ENCODE data around the gene STX18.
"Not testable (repeated sequence)": the region's sequence is repeated elsewhere in the genome, so short reads cannot be mapped to it uniquely, and the experiment has no call there.

STX18 gene

DNA sequence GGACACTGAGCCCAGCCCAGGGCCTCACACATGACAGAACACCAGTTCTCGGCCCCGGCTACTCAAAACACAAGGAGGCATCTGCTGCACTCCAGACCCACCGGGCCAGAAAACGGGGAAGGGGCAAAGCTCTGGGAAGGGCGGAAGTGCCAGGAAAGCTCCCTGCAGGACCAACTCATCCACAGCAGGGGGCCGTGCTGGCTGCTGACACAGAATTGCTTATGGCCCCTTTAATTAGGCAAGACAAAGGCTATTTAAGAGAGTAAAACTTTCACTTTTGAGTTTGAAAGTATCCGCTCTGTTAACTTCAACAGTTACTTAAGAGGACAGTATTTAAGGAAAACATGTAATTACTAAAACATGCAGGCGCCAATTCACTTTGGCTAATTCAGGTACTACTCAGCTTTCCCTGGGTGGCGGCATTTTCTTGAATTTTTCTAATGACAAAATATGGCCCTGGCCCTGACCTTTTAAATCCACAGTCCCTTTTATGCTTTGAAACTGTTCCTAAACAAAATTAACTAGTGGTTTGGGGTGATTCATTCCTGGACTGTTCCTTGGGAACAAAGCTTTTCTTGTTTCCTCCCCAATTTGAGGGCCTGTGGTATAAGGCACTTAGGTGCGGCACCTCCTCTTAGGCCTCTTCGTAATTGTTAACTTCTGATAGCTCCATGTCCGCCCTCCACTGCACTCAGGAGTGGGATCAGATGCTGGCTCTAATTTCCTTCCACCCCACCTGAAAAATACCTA, 114.6 kb downstream of the STX18 start:
- H3K27ac Mint-ChIP-seq: no peak overlapping the region
- H3K9me3 Mint-ChIP-seq: no peaks in the 10 kb centered on the region
- no peak overlapping the region for H3K4me3 Mint-ChIP-seq
- H3K4me1 Mint-ChIP-seq (ENCODE audit: low read depth): no peaks in the 10 kb centered on the region
- peaks cover 83% of the 10 kb centered on the region for H3K36me3 Mint-ChIP-seq (ENCODE audit: low read depth)
- H3K27me3 Mint-ChIP-seq: no peaks in the 10 kb centered on the region
- intact Hi-C loops (cut with micrococcal nuclease): loop anchor here (10.0 kb wide), 1 partner anchor 182 kb away; the partner anchor contains the start of gene TMEM128

DNA sequence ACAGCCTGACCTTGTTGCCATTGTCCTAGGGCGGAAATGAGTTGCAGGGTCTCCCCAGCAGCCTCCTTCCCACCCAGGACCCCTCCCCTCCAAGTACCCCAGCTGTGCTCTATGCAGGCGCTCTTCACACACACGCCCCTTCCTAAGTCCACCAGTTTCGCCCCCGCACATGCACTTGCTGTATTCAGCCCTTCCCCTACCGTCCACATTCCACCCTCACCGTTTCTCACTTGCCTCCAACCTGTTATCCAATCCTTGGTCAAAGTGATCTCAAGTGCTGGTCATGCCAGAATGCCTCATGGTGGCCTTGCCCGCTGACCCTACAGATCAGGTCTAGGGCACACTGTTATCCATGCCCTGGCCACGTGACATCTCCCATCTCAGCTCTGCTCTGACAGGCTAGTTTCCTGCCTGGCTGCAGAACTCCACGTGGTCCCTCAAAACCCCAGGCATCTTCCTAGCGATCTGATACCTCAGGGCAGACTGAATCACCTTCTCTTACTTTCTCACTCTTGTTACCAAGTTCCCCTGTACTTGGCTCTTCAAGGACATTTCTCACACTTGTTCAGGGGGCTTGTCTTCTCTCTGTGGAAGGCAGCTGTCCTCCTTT, 115.2 kb downstream of the STX18 start:
- intact Hi-C loops (cut with micrococcal nuclease): loop anchor here (10.0 kb wide), 1 partner anchor 182 kb away; the partner anchor contains the start of gene TMEM128
- H3K4me3 Mint-ChIP-seq: no peak overlapping the region
- H3K4me1 Mint-ChIP-seq (ENCODE audit: low read depth): no peaks in the 10 kb centered on the region
- H3K27me3 Mint-ChIP-seq: no peaks in the 10 kb centered on the region
- H3K36me3 Mint-ChIP-seq (ENCODE audit: low read depth): peaks cover 84% of the 10 kb centered on the region
- H3K27ac Mint-ChIP-seq: no peak overlapping the region
- no peaks in the 10 kb centered on the region for H3K9me3 Mint-ChIP-seq

DNA sequence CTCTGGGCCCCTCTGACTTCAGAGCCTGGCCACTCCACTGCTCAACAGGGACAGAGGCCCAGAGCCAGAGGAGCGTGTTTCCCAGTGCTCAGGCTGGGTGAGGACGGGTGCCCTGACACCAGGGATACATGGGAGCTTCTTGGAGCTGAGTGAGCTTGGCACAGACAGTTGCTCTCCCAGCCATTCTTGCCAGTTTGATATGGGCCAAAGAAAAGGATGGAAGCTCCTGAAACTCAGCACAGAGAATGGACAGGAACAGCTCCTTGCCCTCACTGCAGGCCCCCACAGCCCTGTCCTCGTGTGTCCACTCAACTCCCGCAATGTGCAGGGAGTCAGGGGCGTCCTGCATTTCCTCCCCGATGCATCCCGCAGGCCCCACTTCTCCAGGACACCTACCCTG, 116.2 kb downstream of the STX18 start:
- Mint-ChIP-seq H3K4me1 (ENCODE audit: low read depth) (no peaks in the 10 kb centered on the region), H3K4me3 (no peak overlapping the region), H3K27ac (no peak overlapping the region), H3K9me3 (no peaks in the 10 kb centered on the region), H3K27me3 (no peaks in the 10 kb centered on the region), H3K36me3 (ENCODE audit: low read depth) (peaks cover 90% of the 10 kb centered on the region)
- intact Hi-C loops (cut with micrococcal nuclease): loop anchor here (10.0 kb wide), 1 partner anchor 181 kb away; the partner anchor contains the start of gene TMEM128

DNA sequence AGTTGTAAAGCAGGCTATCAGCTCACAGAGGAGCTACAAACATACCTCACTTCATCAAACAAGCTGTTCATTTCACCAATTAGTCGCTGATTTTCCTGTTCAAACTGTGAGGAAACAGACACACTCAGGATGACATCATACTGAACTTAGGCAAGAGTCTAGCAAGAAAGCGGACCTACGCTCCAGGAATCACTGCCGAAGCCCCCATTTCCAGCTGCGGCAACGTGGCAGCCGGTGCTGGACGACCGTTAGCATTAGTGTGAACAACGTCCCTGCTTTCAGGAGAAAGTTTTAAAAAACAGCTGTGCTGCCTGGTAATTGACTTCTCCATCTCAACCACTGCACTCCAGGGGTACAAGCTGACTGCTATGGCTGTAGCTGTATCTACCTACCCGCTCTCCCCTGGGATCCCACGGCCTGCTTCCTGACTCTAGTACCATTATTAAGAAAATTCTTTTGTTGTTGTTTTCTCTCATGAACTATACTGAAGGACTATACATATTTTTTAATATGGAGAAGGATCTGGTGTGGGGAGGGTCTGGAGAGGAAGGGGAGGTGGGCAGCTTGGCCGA, 116.6 kb downstream of the STX18 start:
- H3K36me3 Mint-ChIP-seq (ENCODE audit: low read depth): peaks cover 95% of the 10 kb centered on the region
- H3K4me3 Mint-ChIP-seq: no peak overlapping the region
- no peaks in the 10 kb centered on the region for H3K9me3 Mint-ChIP-seq
- intact Hi-C loops (cut with micrococcal nuclease): loop anchor here (10.0 kb wide), 1 partner anchor 180 kb away; the partner anchor contains the start of gene TMEM128
- no peaks in the 10 kb centered on the region for H3K4me1 Mint-ChIP-seq (ENCODE audit: low read depth)
- no peak overlapping the region for H3K27ac Mint-ChIP-seq
- H3K27me3 Mint-ChIP-seq: no peaks in the 10 kb centered on the region

DNA sequence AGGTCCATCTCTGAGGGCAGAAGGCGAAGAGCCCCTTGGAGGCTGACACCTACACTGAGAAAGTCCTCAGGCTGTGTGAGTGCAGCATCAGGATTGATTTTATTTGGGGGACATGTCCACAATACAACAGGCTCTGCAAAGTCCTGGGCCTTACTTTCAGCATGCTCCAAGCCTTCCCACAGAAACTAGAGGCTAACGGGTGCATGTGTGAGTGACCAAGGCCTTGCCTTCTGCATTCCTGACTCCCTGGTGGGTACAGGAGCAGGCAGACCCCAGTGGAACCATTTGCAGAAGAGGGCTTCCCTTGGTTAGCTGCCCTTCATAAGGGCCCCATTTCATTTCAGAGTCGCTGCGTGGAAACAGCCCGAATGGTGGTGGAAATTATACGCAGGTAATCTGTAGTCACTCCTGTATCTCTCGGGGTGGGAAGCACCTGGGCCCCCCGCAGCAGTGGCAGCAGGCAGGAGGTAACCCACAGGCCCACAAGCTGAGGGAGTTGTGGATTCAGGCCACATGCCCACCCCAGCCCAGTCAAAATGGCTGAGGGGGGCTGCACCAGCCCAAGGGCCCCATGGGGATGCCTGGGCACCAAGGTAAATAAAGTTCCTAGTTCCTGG, 117.2 kb downstream of the STX18 start:
- Mint-ChIP-seq H3K27me3 (no peaks in the 10 kb centered on the region), H3K4me1 (ENCODE audit: low read depth) (no peaks in the 10 kb centered on the region), H3K36me3 (ENCODE audit: low read depth) (peaks cover 98% of the 10 kb centered on the region), H3K27ac (no peak overlapping the region), H3K4me3 (no peak overlapping the region), H3K9me3 (no peaks in the 10 kb centered on the region)
- intact Hi-C loops (cut with micrococcal nuclease): loop anchor here (10.0 kb wide), 1 partner anchor 180 kb away; the partner anchor contains the start of gene TMEM128

DNA sequence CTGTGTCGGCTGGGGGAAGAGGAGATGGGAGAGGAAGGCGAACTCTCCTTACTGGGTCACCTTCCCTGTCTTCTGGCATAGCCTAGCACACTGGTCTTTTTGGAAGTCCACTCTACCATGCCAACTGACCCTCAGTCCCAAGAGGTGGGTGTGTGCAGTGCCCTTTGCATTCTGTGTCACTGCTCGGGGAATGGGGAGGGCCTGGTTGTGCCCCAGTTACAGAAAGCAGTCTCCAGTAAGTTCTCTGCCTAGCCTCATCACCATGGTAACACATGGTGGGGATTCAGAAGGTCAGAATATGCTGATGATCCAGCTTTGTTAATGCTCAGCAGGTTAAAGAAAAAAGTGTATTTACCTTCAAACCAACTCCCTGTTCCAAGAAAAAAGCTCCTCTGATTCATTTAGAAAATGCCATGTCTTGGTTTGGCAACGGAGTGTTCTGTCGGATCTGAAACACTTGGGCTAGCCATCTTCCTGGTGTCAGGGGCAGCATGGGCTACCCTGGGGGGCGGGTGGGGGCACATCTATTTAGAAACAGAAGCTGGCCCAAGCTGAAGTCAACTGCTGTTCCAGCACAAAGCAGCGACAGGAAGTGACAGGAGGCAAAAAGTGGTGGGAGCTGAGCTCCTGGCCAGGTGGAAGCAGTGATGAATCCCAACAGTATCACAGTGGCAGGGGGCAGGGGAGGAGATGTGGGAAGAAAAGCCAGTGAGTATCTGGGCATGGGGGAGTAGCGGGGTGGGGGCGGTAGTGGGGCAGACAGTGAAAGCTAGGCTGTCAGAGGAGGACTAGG, 117.9 kb downstream of the STX18 start:
- Mint-ChIP-seq H3K9me3 (no peaks in the 10 kb centered on the region), H3K27me3 (no peaks in the 10 kb centered on the region), H3K4me3 (no peak overlapping the region), H3K4me1 (ENCODE audit: low read depth) (no peaks in the 10 kb centered on the region), H3K36me3 (ENCODE audit: low read depth) (peaks cover 98% of the 10 kb centered on the region), H3K27ac (no peak overlapping the region)
- intact Hi-C loops (cut with micrococcal nuclease): loop anchor here (10.0 kb wide), 1 partner anchor 179 kb away; the partner anchor contains the start of gene TMEM128

DNA sequence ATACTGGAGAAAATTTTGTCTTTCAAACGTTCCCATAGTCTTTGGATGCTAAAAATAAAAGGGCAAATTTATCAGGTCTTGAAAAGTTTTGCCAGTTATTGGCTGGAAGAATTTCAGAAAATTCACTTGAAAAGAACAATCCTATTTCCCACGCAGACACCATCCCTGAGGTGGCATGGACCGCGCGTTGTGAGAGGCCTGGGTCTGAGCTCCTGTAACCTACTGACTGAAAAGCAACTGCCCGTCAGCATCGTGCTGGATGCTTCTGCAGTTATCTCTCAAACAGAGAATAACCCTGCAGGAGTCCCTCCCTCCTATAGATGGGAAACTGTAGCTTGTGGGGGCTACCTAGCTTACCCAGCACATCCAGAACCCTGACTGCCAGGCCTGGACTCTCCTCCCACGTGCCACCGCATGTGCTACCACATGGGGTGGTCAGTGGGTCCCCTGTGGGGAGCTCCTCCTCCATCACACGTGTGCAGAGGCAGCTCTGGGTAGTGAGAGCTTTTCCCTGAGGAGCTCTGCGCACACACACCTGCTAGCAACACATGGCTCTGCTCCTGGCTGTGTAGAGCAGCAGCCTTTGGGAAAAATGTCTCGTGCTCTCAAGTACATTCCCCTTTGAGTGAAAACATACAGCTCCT, 118.9 kb downstream of the STX18 start:
- intact Hi-C loops (cut with micrococcal nuclease): loop anchor here (10.0 kb wide), 1 partner anchor 178 kb away; the partner anchor contains the start of gene TMEM128
- no peaks in the 10 kb centered on the region for H3K4me1 Mint-ChIP-seq (ENCODE audit: low read depth)
- H3K4me3 Mint-ChIP-seq: no peak overlapping the region
- no peaks in the 10 kb centered on the region for H3K27me3 Mint-ChIP-seq
- peaks cover 98% of the 10 kb centered on the region for H3K36me3 Mint-ChIP-seq (ENCODE audit: low read depth)
- H3K27ac Mint-ChIP-seq: no peak overlapping the region
- no peaks in the 10 kb centered on the region for H3K9me3 Mint-ChIP-seq

DNA sequence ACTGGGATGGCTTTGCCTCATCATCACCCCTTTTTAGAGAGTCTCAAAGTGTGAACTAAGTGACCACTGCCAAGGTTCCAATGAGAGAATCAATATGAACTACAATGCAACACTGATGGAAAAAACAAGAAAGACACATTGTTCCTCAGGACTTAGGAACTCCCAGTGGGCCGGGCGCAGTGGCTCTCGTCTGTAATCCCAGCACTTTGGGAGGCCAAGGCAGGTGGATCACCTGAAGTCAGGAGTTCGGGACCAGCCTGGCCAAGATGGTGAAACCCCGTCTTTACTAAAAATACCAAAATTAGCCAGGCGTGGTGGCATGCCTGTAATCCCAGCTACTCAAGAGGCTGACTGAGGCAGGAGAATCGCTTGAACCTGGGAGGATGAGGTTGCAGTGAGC, 119.7 kb downstream of the STX18 start:
- intact Hi-C loops (cut with micrococcal nuclease): loop anchor here (10.0 kb wide), 1 partner anchor 177 kb away; the partner anchor contains the start of gene TMEM128
- H3K4me1 Mint-ChIP-seq (ENCODE audit: low read depth); H3K27ac Mint-ChIP-seq; H3K27me3 Mint-ChIP-seq; H3K9me3 Mint-ChIP-seq; H3K4me3 Mint-ChIP-seq: not testable (repeated sequence)
- peaks cover 100% of the 10 kb centered on the region for H3K36me3 Mint-ChIP-seq (ENCODE audit: low read depth)

DNA sequence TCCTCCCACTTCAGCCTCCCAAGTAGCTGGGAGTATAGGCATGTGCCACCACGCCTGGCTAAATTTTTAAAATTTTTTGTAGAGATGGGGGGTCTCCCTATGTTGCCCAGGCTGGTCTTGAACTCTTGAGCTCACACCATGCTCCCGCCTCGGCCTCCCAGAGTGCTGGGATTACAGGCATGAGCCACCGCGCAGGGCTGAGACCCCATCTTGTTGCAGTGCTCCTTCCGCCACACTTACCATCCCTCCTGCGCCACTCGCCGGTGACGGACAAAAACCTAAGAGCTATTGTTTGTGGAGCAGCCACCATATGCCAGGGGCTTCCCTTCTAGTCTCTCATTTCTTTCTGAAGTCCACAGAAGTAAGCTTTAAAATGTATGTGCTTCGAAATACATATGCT, 120.5 kb downstream of the STX18 start:
- Mint-ChIP-seq H3K4me1 (ENCODE audit: low read depth) (no peaks in the 10 kb centered on the region), H3K27ac (no peak overlapping the region), H3K36me3 (ENCODE audit: low read depth) (peaks cover 100% of the 10 kb centered on the region), H3K27me3 (no peaks in the 10 kb centered on the region), H3K9me3 (no peaks in the 10 kb centered on the region), H3K4me3 (no peak overlapping the region)
- intact Hi-C loops (cut with micrococcal nuclease): loop anchor here (10.0 kb wide), 1 partner anchor 177 kb away; the partner anchor contains the start of gene TMEM128

DNA sequence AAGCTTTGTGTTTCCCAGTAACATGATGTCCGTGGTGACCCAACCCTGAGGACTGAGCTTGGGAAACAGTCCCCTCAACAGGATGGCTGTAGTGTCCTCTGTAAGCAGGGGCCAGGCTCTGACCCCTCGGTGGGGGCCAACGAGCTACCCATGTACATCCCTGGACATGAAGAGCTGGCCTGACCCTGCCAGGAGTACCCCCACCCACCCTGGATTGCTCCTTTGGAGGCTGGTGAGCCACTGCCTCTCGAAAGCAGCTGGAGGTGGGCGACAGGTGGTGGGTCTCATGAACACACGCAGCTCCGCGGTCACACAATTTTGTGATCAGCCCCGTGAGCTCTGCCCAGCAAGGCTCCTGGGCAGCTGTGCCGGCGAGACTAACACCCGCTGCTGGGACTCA, 121.4 kb downstream of the STX18 start:
- Mint-ChIP-seq H3K4me1 (ENCODE audit: low read depth) (no peaks in the 10 kb centered on the region), H3K27ac (no peak overlapping the region), H3K9me3 (no peaks in the 10 kb centered on the region), H3K36me3 (ENCODE audit: low read depth) (peaks cover 100% of the 10 kb centered on the region), H3K4me3 (no peak overlapping the region), H3K27me3 (no peaks in the 10 kb centered on the region)
- intact Hi-C loops (cut with micrococcal nuclease): loop anchor here (10.0 kb wide), 1 partner anchor 176 kb away; the partner anchor contains the start of gene TMEM128

DNA sequence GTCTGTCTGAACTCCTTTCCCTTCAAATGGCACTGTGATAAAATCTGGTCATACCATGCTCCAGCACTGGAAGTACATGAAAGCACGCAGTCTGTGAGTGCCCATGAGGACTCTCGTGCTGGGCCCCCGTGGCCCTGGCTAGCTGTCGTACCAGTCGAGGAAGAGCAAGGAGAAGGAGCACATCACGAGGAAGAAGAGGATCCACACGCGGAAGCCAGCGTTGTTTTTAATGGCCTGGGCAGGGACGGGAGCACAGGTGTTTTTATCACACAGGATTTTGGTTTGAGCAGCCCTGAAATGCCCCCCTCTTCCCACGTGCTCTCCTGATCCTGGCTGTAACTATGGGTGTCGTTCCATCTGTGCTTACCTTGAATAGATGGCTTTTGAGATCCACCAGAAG, 122.0 kb downstream of the STX18 start:
- Mint-ChIP-seq H3K36me3 (ENCODE audit: low read depth) (peaks cover 95% of the 10 kb centered on the region), H3K27me3 (no peaks in the 10 kb centered on the region), H3K4me1 (ENCODE audit: low read depth) (no peaks in the 10 kb centered on the region), H3K4me3 (no peak overlapping the region), H3K27ac (no peak overlapping the region), H3K9me3 (no peaks in the 10 kb centered on the region)
- intact Hi-C loops (cut with micrococcal nuclease): loop anchor here (10.0 kb wide), 1 partner anchor 175 kb away; the partner anchor contains the start of gene TMEM128

DNA sequence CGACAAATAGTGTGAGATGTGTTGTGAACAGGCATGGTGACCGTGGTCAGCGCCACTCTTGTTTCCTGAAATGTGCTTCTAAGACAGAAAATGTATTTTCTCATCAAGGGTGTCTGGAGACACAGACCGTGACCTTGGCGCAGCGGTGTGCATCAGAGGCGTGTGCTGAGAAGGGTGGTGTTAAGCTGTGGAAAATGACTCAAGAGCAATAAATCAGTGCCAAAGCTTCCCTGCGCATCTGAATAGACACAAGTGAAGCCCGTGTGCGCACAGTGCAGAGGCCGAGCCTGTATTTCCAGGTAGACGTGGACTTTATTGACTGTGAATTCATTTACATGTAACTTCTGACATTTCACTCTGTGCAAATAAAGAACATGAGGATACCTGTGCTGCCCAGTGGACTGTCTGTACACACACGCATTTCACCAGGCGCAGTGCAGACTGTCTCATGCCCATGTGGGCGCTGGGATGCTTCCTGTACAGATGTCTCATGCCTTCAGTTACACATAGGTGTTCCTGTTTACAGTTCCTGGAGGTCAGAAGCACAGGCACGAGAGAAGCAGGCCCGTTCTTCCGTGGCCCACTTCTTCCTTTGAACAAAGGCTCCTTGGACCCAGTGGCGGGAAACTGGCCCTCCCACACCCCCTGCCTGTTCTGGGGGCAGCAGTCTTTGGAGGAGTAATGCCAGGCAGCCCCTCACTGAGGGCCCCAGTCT, 123.0 kb downstream of the STX18 start:
- H3K4me1 Mint-ChIP-seq (ENCODE audit: low read depth): no peaks in the 10 kb centered on the region
- H3K27me3 Mint-ChIP-seq: no peaks in the 10 kb centered on the region
- peaks cover 85% of the 10 kb centered on the region for H3K36me3 Mint-ChIP-seq (ENCODE audit: low read depth)
- intact Hi-C loops (cut with micrococcal nuclease): no loop called here
- H3K27ac Mint-ChIP-seq: no peak overlapping the region
- H3K4me3 Mint-ChIP-seq: no peak overlapping the region
- H3K9me3 Mint-ChIP-seq: no peaks in the 10 kb centered on the region

Data from dendritic cell treated with granulocyte-macrophage colony-stimulating factor and Interleukin-4, amounts not matched to agents 40 ng/mL and 50 ng/mL, for 4 days (primary cell).